Measurements from ENCODE around the gene NUB1. TPM values are rescaled to one million over a fixed set of nuclear protein-coding genes. Genes with fewer than 3 reads are reported as not detected.

The NUB1 gene
- total RNA-seq, 1 donor from 2014 or later: 40.4 TPM

- Mint-ChIP-seq H3K36me3 (ENCODE audit: low read depth) (no peaks in the 10 kb centered on the region), H3K4me1 (peaks cover 5% of the 10 kb centered on the region), H3K27ac (no peak overlapping the region), H3K4me3 (no peak overlapping the region), H3K9me3 (no peaks in the 10 kb centered on the region), H3K27me3 (peaks cover 29% of the 10 kb centered on the region)
- intact Hi-C loops (cut with micrococcal nuclease): no loop called here
- DNase-seq: no peak
These were observed 44.9 kb downstream of the NUB1 start for GRCh38 chr7:151386301-151387160.

GRCh38 chr7:151387161-151388006 lies 45.8 kb downstream of the NUB1 start:
- Mint-ChIP-seq H3K36me3 (ENCODE audit: low read depth) (no peaks in the 10 kb centered on the region), H3K4me3 (no peak overlapping the region), H3K27me3 (peaks cover 25% of the 10 kb centered on the region), H3K27ac (no peak overlapping the region), H3K4me1 (peaks cover 2% of the 10 kb centered on the region), H3K9me3 (no peaks in the 10 kb centered on the region)
- intact Hi-C loops (cut with micrococcal nuclease): no loop called here
- DNase-seq: no peak

GRCh38 chr7:151388007-151388297 lies 46.3 kb downstream of the NUB1 start:
- no peak overlapping the region for H3K4me3 Mint-ChIP-seq
- intact Hi-C loops (cut with micrococcal nuclease): no loop called here
- no peaks in the 10 kb centered on the region for H3K36me3 Mint-ChIP-seq (ENCODE audit: low read depth)
- H3K9me3 Mint-ChIP-seq: no peaks in the 10 kb centered on the region
- no peaks in the 10 kb centered on the region for H3K4me1 Mint-ChIP-seq
- peaks cover 20% of the 10 kb centered on the region for H3K27me3 Mint-ChIP-seq
- DNase-seq: no peak
- H3K27ac Mint-ChIP-seq: no peak overlapping the region

GRCh38 chr7:151388430-151388829 lies 46.8 kb downstream of the NUB1 start:
- Mint-ChIP-seq H3K4me1 (no peaks in the 10 kb centered on the region), H3K27ac (no peak overlapping the region), H3K36me3 (ENCODE audit: low read depth) (no peaks in the 10 kb centered on the region), H3K4me3 (no peak overlapping the region), H3K9me3 (no peaks in the 10 kb centered on the region), H3K27me3 (peaks cover 19% of the 10 kb centered on the region)
- intact Hi-C loops (cut with micrococcal nuclease): no loop called here
- no peak for DNase-seq

- intact Hi-C loops (cut with micrococcal nuclease): no loop called here
- Mint-ChIP-seq H3K4me3 (no peak overlapping the region), H3K27ac (no peak overlapping the region)
These were observed 47.6 kb downstream of the NUB1 start for GRCh38 chr7:151389096-151389767.

GRCh38 chr7:151389768-151390597 lies 48.4 kb downstream of the NUB1 start:
- no peaks in the 10 kb centered on the region for H3K36me3 Mint-ChIP-seq (ENCODE audit: low read depth)
- intact Hi-C loops (cut with micrococcal nuclease): no loop called here
- H3K9me3 Mint-ChIP-seq: no peaks in the 10 kb centered on the region
- H3K4me3 Mint-ChIP-seq: no peak overlapping the region
- no peak overlapping the region for H3K27ac Mint-ChIP-seq
- DNase-seq: no peak
- no peaks in the 10 kb centered on the region for H3K4me1 Mint-ChIP-seq
- peaks cover 6% of the 10 kb centered on the region for H3K27me3 Mint-ChIP-seq

More at GRCh38 chr7:151389096-151389767, 47.6 kb downstream of the NUB1 start:
- no peaks in the 10 kb centered on the region for H3K4me1 Mint-ChIP-seq
- no peak for DNase-seq
- H3K27me3 Mint-ChIP-seq: peaks cover 13% of the 10 kb centered on the region
- no peaks in the 10 kb centered on the region for H3K9me3 Mint-ChIP-seq
- H3K36me3 Mint-ChIP-seq (ENCODE audit: low read depth): no peaks in the 10 kb centered on the region

- Mint-ChIP-seq H3K36me3 (ENCODE audit: low read depth) (no peaks in the 10 kb centered on the region), H3K27ac (no peak overlapping the region), H3K4me3 (no peak overlapping the region), H3K9me3 (no peaks in the 10 kb centered on the region), H3K4me1 (no peaks in the 10 kb centered on the region), H3K27me3 (peaks cover 6% of the 10 kb centered on the region)
- intact Hi-C loops (cut with micrococcal nuclease): no loop called here
- no peak for DNase-seq
These were observed 49.2 kb downstream of the NUB1 start for GRCh38 chr7:151390598-151391357.

- no peaks in the 10 kb centered on the region for H3K4me1 Mint-ChIP-seq
- H3K9me3 Mint-ChIP-seq: no peaks in the 10 kb centered on the region
- DNase-seq: no peak
- peaks cover 6% of the 10 kb centered on the region for H3K27me3 Mint-ChIP-seq
- no peak overlapping the region for H3K4me3 Mint-ChIP-seq
- intact Hi-C loops (cut with micrococcal nuclease): no loop called here
- H3K36me3 Mint-ChIP-seq (ENCODE audit: low read depth): no peaks in the 10 kb centered on the region
- no peak overlapping the region for H3K27ac Mint-ChIP-seq
These were observed 49.7 kb downstream of the NUB1 start for GRCh38 chr7:151391358-151391730.

GRCh38 chr7:151392002-151392401 lies 50.4 kb downstream of the NUB1 start:
- no peak overlapping the region for H3K27ac Mint-ChIP-seq
- intact Hi-C loops (cut with micrococcal nuclease): no loop called here
- DNase-seq: no peak
- H3K4me1 Mint-ChIP-seq: no peaks in the 10 kb centered on the region
- H3K36me3 Mint-ChIP-seq (ENCODE audit: low read depth): no peaks in the 10 kb centered on the region
- no peaks in the 10 kb centered on the region for H3K9me3 Mint-ChIP-seq
- peaks cover 6% of the 10 kb centered on the region for H3K27me3 Mint-ChIP-seq
- H3K4me3 Mint-ChIP-seq: no peak overlapping the region

GRCh38 chr7:151392426-151392825 lies 50.8 kb downstream of the NUB1 start:
- no peaks in the 10 kb centered on the region for H3K4me1 Mint-ChIP-seq
- H3K4me3 Mint-ChIP-seq: no peak overlapping the region
- peaks cover 6% of the 10 kb centered on the region for H3K27me3 Mint-ChIP-seq
- no peaks in the 10 kb centered on the region for H3K36me3 Mint-ChIP-seq (ENCODE audit: low read depth)
- no peaks in the 10 kb centered on the region for H3K9me3 Mint-ChIP-seq
- H3K27ac Mint-ChIP-seq: no peak overlapping the region
- no peak for DNase-seq
- intact Hi-C loops (cut with micrococcal nuclease): no loop called here

GRCh38 chr7:151393031-151393977 lies 51.7 kb downstream of the NUB1 start:
- intact Hi-C loops (cut with micrococcal nuclease): no loop called here
- H3K9me3 Mint-ChIP-seq: no peaks in the 10 kb centered on the region
- H3K27ac Mint-ChIP-seq: no peak overlapping the region
- no peaks in the 10 kb centered on the region for H3K36me3 Mint-ChIP-seq (ENCODE audit: low read depth)
- DNase-seq: no peak
- no peaks in the 10 kb centered on the region for H3K4me1 Mint-ChIP-seq
- H3K27me3 Mint-ChIP-seq: peaks cover 6% of the 10 kb centered on the region
- H3K4me3 Mint-ChIP-seq: no peak overlapping the region

All from activated CD4-positive, alpha-beta T cell treated with anti-CD3 and anti-CD28 coated beads, Interleukin-2, amount 10 ng/mL, durations not matched to agents 24 days and 14 days (primary cell).